ENCODE results near the gene INSL3.
"Not testable (repeated sequence)": the region's sequence is repeated elsewhere in the genome, so short reads cannot be mapped to it uniquely, and the experiment has no call there.

INSL3 gene

DNA sequence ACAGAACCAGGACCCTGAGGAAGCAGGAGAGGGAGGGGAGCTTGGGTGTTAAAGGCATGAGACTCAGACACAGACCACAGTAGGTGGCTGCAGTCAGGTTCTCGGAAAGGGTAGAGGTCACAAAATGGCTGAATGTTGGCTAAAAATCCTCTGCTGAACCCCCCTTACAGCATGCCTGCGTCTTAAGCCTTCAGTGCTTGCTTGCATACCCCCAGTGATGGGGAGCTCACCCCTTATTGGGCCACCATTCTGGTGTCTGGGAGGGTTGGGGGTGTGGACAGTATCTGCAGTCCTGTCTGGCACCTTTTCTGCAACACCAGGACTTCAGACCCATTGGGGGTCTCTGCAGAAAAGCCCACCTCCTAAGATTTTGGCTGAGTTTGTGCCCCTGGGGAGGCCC is 40.5 kb downstream of the INSL3 start:
- DNase-seq: no peak

DNA sequence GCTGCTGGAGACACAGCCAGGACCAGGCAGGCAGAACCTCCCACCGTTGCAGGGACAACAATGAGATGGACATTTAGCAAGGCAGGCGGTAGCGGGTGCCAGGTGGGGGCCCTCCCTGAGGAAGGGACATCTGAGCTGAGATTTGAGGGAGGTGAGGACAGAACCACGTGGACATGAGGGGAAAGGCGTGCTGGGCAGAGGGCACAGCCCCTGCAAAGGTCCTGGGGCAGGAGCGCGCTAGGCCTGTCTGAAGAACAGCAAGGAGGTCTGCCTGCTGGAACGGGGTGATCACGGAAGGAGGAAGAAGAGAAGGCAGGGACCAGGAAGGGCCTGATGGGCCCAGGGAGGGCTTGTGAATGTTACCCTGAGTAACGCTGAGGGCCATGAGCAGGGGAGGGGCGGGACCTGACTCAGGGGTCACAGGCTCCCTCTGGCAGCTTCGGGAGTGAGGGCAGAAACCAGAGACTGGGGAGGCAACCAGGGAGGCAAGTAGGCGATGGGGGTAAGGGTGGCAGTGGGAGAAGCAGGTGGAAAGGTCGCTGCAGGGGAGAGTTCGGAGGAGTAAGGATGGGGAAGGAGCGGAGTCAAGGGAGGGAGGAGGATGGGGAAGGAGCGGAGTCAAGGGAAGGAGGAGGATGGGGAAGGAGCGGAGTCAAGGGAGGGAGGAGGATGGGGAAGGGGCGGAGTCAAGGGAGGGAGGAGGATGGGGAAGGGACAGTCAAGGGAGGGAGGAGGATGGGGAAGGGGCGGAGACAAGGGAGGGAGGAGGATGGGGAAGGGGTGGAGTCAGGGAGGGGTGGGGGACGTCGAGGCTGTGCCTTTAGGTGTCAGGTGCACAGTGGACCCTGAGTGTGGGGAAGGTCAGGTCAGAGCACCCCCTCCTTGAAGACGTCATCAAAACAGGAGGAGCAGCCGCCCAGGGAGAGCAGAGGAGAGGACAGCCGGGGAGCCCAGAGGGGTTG is 42.1 kb downstream of the INSL3 start:
- no peak for DNase-seq

DNA sequence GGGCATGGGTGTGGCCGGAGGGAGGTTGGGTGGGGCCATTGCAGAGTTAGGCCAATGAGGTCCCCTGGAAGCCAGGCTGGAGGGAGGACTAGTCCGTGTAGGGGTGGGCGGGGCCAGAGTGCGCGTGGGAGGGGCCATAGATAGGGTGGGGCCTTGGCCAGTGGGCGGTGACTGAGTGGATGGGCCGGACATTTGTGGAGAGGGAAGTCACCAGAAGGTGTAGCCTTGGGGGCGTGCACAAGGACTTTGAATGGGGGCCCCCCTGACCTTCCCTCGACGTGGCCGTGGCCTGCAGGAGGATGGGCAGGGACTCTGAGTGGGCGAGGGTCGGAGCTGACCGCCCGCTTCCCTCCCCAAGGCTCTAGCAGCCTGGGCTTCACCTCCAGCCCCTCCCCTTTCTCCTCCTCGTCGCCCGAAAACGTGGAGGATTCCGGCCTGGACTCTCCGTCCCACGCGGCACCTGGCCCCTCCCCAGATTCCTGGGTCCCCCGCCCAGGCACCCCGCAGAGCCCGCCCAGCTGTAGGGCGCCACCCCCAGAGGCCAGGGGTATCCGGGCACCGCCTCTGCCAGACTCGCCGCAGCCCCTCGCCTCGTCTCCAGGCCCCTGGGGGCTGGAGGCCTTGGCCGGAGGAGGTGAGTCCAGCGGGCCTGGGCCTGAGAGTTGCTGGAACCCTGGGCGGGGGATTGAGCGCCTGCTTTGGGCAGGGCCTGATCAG is 42.9 kb downstream of the INSL3 start:
- DNase-seq: no peak

DNA sequence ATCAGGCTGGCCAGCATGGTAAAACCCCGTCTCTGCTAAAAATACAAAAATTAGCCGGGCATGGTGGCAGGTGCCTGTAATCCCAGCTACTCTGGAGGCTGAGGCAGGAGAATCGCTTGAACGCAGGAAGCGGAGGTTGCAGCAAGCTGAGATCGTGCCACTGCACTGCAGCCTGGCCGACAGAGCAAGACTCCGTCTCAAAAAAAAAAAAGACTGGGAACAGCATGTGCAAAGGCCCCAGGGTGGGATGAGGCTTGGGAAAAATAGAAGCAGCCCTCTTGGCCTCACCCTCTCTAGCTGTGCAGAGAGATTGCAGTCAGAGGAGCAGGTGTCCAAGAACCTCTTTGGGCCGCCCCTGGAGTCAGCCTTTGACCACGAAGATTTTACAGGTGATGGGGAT is 43.5 kb downstream of the INSL3 start:
- DNase-seq: not testable (repeated sequence)

DNA sequence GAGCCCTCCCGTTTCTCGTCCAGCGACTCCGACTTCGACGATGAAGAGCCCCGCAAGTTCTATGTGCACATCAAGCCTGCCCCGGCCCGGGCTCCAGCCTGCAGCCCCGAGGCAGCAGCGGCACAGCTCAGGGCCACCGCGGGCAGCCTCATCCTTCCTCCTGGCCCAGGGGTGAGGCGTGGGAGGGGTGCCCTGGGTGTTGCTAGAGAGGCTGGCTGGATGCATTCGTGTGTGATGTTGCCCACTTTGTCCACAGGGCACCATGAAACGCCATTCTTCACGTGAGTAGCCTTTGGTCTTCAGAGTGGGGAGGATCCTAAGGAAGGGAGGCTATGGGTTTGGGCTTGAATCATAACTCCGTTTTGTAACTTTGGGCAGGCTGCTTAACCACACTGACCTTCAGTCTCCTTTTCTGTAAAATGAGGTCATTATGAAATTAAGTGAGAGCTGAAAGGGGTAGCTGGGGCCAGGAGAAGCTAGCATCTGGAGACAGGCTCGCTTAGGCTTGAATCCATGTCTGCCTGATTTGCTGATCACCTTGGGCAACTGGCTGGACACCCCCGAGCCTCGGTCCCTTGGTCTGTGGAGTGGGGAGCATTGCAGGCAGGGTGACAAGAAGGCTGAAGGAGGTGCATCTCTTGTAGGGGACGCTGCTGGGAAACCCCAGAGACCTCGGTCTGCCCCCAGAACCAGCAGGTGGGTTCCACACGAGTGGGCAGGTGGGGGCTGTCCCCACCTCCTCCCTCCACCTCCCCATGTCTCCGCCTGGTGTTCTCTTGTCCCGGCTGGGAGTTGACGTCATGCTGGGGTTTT is 45.1 kb downstream of the INSL3 start:
- DNase-seq: no peak

DNA sequence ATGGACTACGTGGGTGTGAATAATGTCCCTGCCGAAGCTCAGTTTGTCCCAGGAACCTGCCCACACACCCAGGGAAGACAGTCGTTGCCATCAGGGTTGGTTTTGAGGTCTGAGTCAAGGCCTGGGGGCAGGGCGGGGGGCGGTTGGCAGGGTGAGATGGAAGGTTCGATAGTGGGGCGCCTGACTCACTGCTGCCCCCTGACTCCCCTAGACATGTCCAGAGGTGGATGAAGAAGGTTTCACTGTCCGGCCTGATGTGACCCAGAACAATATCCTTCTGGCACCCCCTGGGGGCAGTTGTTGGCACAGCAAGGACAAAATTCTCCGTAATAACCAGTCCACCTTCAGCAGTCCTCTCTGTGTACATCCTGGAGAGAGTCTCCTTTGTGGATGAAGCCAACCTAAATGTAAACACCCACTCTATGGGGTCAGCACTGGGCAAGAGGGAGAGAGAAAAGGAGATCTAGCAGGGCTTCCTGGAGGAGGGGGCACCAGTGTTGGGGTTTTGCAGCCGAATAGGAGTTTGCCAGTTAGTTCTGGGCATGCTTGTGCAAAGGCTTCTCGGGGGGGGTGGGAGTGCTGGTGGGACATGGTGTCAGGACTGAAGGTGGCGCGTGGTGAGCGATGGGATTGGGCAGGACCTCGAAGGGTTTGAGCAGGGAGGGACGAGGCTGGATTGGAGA is 45.9 kb downstream of the INSL3 start:
- DNase-seq: no peak

DNA sequence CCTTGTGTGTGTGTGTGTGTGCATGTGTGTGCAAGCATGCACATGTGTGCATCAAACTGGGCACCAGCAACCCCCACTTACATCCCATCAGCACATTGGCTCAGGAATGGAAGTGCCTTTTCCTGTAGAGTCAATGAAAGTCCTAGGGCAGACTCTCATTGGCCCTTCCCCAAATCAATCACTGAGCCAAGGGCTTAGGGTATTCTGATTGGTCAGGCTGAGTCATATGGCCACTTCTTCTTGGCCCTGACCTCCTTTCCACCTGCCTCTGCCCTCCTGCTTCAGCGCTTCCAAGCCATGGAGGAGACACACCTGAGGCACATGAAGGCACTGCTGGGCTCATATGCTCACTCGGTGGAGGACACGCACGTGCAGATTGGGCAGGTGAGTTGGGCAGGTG is 49.1 kb downstream of the INSL3 start:
- DNase-seq: no peak

DNA sequence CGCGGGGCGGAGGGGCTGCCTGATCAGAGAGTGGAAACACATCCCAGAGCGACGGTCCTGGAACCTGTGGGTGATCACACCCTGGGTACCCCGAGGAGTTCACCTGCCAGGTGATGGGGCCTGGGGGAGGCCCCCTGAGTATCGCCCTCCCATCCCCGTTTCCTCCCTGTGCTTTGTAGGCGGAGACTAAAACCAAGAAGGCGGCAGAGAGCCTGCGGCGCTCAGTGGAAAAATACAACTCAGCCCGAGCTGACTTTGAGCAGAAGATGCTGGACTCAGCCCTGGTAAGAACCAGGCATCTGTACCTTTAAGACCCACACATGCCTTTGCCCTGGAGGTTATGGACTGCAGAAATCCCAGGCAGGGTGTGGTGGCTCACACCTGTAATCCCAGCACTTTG is 50.7 kb downstream of the INSL3 start:
- no peak for DNase-seq

DNA sequence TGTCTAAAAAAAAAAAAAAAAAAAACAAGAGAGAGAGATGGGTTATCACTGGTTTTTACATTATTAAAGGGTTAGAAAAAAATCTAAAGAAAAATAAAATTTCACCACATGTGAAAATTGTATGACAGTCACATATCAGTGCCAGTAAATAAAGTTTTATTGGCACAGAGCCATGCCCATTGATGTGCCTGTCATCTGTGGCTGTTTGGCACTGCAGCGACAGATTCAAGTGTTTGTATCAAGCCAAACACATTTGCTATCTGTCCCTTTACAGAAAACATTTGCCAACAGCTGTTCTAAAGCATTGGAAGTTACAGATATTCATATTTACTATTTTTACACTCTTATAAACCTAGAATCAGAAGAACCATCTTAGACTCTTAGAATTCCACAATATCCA is 53.8 kb downstream of the INSL3 start:
- no peak for DNase-seq

DNA sequence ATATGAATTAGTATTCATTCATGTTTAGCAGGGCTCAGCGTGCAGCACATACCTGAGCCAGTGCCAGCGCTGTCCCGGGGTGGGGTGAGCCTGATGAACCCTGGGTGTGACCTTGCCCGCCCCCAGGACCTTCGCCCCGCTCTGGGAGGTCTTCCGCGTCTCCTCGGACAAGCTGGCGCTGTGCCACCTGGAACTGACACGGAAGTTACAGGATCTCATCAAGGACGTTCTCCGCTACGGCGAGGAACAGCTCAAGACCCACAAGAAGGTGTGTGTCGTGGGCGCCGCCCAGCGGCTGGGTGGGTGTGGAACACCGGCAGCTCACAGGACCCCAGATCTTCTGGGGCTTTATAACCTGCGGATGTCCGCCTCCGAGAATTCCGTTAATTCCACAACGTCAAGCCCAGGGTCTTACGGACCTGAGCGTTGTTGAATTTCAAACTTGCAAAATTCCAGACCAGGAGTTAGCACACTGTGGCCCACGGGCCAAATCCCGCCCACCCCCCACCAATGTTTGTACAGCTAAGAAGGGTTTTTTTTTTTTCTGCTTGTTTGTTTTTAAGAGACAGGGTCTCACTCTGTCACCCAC is 54.7 kb downstream of the INSL3 start:
- peak; percentile 61 for DNase-seq

Measured in NCI-H524 treated with DMSO at 0.1 percent for 48 hours (cell line).